NCI-H1092 treated with DMSO at 0.1 percent for 48 hours (cell line): Measurements from ENCODE around the gene ANKRD34C.
A peak's percentile ranks its signal among the peaks of the same experiment; 100 is the strongest.
"Not testable (repeated sequence)": the region's sequence is repeated elsewhere in the genome, so short reads cannot be mapped to it uniquely, and the experiment has no call there.

Source experiments
- DNase-seq: peaks from one replicate; lab custom pipeline; 2025; lab: John Stamatoyannopoulos, UW

ANKRD34C gene

GRCh38 chr15:79310985-79311900 lies 28.7 kb downstream of the ANKRD34C start, which contains the start of gene TMED3:
Gene TMED3, plus strand, starts transcription at chr15:79311112. Its CDS starts 138 bp downstream, at chr15:79311250.
- DNase-seq, result peak; percentile 72

GRCh38 chr15:79311901-79312553 lies 29.5 kb downstream of the ANKRD34C start:
- no peak for DNase-seq

GRCh38 chr15:79314186-79314585 lies 31.7 kb downstream of the ANKRD34C start:
- DNase-seq, result no peak

- DNase-seq, result no peak
Observed at GRCh38 chr15:79314811-79315210, 32.3 kb downstream of the ANKRD34C start.

- no peak for DNase-seq
Observed at GRCh38 chr15:79315623-79316328, 33.3 kb downstream of the ANKRD34C start.

- DNase-seq, result no peak
Observed at GRCh38 chr15:79316864-79317263, 34.3 kb downstream of the ANKRD34C start.

GRCh38 chr15:79319973-79320372 lies 37.5 kb downstream of the ANKRD34C start:
- DNase-seq, result not testable (repeated sequence)

- DNase-seq, result no peak
Observed at GRCh38 chr15:79321876-79322275, 39.4 kb downstream of the ANKRD34C start.

GRCh38 chr15:79322306-79322705 lies 39.8 kb downstream of the ANKRD34C start:
- no peak for DNase-seq

- no peak for DNase-seq
Observed at GRCh38 chr15:79322945-79323344, 40.4 kb downstream of the ANKRD34C start.

GRCh38 chr15:79329171-79329611 lies 46.7 kb downstream of the ANKRD34C start:
- no peak for DNase-seq
